ENCODE measurements around the gene IFITM2.

- TF ChIP-seq CTCF (conservative IDR thresholded peaks at IDR 0.05; ENCODE audit: low read length): no peak
- no peak for TF ChIP-seq EZH2phosphoT487 (IDR thresholded peaks at IDR 0.05; ENCODE audit: borderline replicate concordance)
Observed at GRCh38 chr11:350723-351255, 43.2 kb downstream of the IFITM2 start.
